Stimulated activated CD8-positive, alpha-beta memory T cell treated with anti-CD3 and anti-CD28 coated beads, Interleukin-2, amount 100 ng/mL, for 48 hours (primary cell): ENCODE results near the gene HOXC4.
A peak's percentile ranks its signal among the peaks of the same experiment; 100 is the strongest.

Source experiments
- DNase-seq, 2 donors: peaks; one replicate each; pipeline ENCODE4 v3.0.0-alpha.2; 2020; ENCODE audit warnings: low read depth in 2 of 2

Gene HOXC4

GRCh38 chr12:54053751-54054741 is at the start of gene HOXC4:
TSS of gene HOXC4 (plus strand) at chr12:54053835. CDS start at chr12:54053923, 88 bp downstream.
- no peak for DNase-seq

GRCh38 chr12:54004063-54004840 is 49.4 kb upstream of the HOXC4 start:
- no peak for DNase-seq

- DNase-seq = no peak
Observed at GRCh38 chr12:54004841-54005530, 48.6 kb upstream of the HOXC4 start.

GRCh38 chr12:54005531-54005852 is 48.1 kb upstream of the HOXC4 start:
- no peak for DNase-seq

- peak; percentile 75 to 79 for DNase-seq
Observed at GRCh38 chr12:54005853-54006558, 47.6 kb upstream of the HOXC4 start.

GRCh38 chr12:54006559-54007220 is 46.9 kb upstream of the HOXC4 start:
- no peak for DNase-seq

GRCh38 chr12:54007538-54008259 is 45.9 kb upstream of the HOXC4 start:
- DNase-seq = no peak

GRCh38 chr12:54008260-54008552 is 45.4 kb upstream of the HOXC4 start:
- DNase-seq = no peak

GRCh38 chr12:54009171-54010052 is 44.2 kb upstream of the HOXC4 start:
- DNase-seq = no peak

GRCh38 chr12:54010053-54010971 is 43.3 kb upstream of the HOXC4 start:
- no peak for DNase-seq

GRCh38 chr12:54010972-54011664 is 42.5 kb upstream of the HOXC4 start:
- no peak for DNase-seq

GRCh38 chr12:54011665-54012532 is 41.7 kb upstream of the HOXC4 start:
- DNase-seq = no peak

GRCh38 chr12:54012631-54013409 is 40.8 kb upstream of the HOXC4 start:
- no peak for DNase-seq

GRCh38 chr12:54014377-54015017 is 39.1 kb upstream of the HOXC4 start:
- DNase-seq = no peak
